GM19193 (cell line): ENCODE data around the gene TMA16.

Experiments
- POLR2A ChIP-seq: IDR thresholded peaks from 4 replicates; pipeline ENCODE4 v1.6.1; 2011; ENCODE audit not compliant: insufficient read depth, insufficient read length; ENCODE audit errors: extremely low read depth

Gene TMA16

GRCh38 chr4:163542275-163542674 is 47.8 kb downstream of the TMA16 start:
- no peak for TF ChIP-seq POLR2A

- TF ChIP-seq POLR2A, result no peak
Measured at GRCh38 chr4:163544407-163545038, 50.0 kb downstream of the TMA16 start.

DNA sequence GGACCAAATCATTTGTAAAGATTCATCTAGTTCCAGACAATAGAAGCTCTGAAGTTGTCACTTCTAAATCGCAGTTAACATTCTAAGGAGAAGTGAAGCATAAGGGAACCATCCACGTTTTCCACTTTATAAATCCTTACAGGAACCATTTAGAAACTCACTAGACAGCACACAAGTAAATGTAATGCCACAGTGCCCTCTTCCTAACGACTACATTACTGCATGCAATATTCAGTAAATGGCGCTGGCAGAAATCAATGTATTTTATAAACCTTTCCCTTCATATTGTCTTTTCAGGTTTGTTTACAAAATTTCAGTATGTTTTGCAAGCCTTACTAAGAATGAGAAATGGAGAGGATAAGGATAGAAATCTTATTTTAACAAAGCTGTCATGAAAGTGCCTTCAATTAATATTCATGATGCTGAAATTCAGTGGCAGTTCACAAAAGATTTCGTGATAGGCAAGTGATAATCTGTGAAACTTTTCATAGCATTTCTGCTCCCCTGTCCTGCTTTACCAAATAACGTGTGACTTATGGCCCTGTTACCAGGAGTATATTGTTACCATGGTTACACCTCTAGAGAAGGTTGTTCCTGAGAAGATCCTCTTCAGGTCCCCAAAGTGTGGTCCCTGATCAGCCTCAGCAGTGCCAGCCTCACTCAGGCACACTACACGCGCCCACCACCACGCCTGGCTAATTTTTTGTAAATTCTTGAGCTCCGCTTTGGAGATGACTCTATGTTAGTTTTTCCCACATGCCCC is 54.2 kb downstream of the TMA16 start:
- no peak for TF ChIP-seq POLR2A

GRCh38 chr4:163550869-163551267 is 56.4 kb downstream of the TMA16 start:
- TF ChIP-seq POLR2A, result no peak

DNA sequence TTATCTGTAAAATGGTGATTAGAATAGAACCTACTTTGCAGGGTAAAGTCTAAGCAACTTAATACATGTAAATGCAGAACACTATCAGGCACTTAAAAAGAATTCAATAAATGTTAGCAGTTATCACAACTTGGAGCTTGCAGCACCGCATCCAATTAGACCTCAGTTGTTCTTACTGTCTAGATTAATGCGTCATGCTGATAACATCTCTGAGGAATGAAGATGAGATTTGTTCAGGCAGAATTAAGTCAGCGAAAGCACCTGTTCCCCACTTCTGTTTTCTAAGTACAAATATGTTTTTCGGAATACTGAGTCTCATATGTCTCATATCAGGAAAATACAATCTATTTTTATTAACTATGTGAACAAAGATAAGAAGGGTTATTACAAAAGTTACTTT is 58.7 kb downstream of the TMA16 start:
- no peak for TF ChIP-seq POLR2A

GRCh38 chr4:163554870-163555465 is 60.5 kb downstream of the TMA16 start:
- no peak for TF ChIP-seq POLR2A

DNA sequence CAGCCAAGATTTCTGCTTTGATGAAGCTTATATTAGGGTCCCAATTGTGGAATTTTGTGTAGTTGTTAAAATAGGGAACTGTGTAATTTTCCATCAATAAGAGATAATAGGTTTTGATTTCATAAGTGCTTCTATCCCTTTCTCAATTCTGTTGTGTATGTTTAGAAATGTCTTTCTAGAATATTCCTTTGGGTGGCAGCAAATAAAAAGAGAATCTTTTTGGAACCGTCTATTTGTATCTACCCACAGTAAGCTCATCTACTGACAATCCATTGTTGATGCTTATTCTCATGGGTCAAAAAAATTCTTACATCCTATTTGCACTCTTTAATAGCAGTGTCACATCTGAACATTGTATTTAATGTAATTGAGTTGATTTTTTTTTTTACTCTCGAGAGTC is 61.7 kb downstream of the TMA16 start:
- TF ChIP-seq POLR2A, result no peak

GRCh38 chr4:163556650-163557391 is 62.3 kb downstream of the TMA16 start:
- no peak for TF ChIP-seq POLR2A

DNA sequence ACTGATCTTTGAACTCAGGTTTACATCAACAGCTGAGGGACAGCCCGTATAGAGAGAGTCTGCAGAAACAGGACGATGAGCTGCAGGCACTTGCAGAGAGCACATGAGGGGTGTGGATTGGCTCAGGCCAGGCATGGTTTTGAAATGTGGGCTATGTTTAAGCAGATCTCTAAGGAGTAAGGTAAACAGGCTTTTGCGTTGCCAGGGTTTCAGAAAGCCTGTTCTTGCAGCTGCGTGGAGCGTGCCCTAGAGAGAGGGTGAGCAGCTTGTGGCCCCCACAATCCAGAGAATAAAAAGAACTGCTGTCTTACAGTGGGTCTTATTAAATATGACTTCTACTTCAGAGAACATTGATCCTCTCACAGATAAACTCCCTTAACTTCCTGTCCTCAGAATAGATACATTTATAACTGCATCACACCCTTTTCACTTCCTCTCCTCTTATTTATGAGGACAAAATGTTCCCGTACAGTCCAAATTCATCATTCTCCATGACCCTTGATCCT is 64.1 kb downstream of the TMA16 start:
- no peak for TF ChIP-seq POLR2A

DNA sequence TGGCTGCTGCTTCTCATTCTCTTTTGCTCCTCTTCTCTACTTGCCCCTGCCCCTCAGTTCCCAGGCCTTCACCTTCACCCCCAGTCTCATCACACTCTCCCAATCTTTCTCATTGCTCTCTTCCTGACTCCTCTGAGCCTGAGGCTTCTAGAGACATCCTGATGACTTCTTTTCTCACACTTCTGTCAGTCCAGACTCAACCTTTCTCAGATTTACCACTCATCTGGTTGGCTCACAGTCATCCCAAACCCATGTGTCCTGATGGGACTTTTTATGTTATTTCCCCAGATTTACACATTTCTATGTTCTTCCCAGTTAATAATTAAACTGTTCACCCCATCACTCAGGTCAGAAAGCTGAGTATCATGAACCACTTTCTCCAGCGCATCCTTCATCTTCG is 68.0 kb downstream of the TMA16 start:
- TF ChIP-seq POLR2A, result no peak

- no peak for TF ChIP-seq POLR2A
Measured at GRCh38 chr4:163563592-163563991, 69.1 kb downstream of the TMA16 start.

DNA sequence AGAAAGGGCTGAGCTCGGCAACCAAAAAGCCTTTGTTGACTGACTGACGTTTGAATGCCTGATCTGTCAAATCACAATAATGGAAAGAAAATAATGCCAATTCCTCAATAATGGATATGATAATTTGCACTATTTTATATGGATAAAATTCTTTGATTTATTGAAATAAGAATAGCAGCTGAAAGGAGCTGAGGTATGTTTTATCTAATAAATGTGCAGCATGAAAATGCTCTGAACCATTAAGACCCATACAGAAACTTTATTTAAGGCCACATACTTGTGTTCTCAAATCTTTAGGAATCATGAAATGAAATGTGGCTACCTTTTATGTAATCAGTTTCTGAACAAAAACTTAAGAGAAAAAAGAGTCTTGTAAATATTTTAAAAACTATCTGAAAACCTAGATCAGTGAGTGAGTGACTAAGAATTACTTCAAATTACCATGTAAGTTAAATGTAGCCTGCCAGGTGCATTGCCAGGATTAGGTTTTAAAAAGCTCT is 69.8 kb downstream of the TMA16 start:
- TF ChIP-seq POLR2A, result no peak

DNA sequence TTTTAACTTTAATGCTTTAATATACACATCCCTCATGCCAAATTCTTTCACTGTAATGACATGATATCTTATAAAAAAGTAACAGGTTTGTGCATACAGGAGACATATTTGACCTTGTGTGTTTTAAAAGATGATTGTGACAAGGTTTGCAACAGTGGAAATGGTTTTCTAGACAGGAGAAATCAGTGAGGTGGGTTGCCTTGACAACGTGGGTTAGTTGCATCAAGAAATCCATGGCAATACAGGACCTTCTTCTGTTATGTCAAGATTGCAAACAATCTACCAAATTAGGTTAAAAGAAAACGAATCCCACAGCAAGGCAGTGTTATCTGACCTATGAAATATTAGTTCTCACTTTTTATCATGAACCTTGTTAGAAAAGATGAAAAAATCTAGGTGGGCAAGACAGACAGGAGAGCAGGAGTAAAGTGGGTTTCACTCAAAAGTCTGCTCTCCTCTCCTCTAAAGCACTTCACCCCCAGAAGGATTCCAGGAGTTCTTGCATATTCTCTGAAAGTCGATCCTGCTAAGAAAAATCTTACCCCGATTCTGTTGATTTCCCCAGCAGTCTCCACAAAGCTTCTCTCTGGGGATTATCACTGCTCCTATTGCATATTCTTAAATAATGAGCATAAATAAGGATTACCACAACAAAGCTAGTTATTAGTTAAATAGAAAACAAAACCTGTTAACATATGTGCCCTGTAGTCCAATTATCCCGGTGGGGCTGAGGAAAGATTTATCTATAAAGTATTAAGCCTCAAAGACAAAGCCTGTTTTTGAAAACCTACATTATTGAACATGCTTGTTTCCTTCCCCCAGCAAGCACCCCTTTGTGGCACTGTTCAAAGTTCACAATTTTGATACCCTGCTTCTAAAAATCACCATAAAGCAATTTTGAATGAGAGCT is 71.0 kb downstream of the TMA16 start:
- no peak for TF ChIP-seq POLR2A

DNA sequence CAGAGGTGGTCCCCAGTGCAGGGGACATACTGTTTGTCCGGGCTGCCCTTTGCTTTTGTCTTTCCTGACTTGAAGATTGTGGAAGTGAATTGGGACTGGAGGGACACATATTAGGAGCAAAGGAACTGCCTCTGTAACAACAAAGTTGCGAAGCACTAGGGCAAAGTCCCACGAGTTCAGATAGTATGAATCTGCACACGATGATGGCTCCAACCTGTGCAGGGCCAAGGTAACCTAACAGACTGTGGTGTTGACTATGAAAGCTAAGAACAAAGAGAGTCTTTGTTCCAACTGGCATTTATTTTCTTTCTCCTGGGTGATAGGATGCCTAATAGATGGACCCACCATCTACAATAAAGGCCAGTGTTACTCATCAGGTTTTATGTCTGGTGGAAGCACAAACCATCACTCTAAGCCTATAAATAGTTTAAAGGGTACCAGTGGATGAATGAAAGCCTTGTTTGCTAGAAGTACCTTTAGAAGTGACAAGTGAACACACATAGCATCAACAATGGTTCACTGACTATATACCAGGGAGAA is 71.8 kb downstream of the TMA16 start:
- no peak for TF ChIP-seq POLR2A
